NCI-H345 (cell line): ENCODE data around the gene ASB10.
A peak's percentile ranks its signal among the peaks of the same experiment; 100 is the strongest.

Experiments used
- DNase-seq: peaks from one replicate; lab custom pipeline; 2025; lab: John Stamatoyannopoulos, UW

Gene ASB10

DNA sequence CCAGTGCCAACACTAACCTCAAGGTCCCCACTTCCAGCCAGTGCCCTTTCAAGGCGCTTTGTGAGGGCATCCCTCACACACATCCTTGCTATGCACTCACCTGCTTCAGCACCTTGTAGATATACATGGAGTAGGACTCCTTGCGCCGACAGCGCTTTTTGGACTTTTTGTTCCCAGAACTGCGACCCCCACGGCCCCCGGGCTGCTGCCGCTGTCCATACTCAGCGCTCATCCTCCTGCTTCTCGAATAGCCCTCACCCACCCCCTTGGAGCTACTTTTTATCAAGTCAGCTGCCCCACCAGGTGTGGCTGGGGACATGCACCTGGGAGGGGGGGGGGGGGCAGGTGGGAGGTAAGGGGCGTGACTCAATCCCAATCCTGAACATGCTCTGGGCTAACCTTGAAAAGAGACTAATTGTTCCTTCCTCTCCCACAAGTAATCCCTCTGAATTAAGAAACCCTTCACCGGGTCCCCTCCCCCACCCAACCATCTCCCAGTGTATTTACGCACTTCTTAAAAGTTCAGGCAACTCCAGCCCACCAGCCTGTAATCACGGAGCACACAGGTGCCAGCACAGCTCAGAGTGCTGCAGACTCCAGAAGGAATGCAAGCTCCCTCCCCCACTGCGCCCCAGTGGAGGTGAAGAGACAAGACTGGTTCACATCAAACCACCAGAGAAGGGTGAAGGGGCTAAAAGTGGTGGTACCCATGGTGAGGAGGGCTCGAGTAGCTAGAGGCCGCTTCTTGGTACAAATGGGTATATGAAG is 23.2 kb upstream of the ASB10 start, which contains the start of gene H2BK1:
TSS of gene H2BK1 (minus strand) at position 402 of the 768 bp plus-strand sequence. CDS start at position 232, 170 bp downstream.
- no peak for DNase-seq

DNA sequence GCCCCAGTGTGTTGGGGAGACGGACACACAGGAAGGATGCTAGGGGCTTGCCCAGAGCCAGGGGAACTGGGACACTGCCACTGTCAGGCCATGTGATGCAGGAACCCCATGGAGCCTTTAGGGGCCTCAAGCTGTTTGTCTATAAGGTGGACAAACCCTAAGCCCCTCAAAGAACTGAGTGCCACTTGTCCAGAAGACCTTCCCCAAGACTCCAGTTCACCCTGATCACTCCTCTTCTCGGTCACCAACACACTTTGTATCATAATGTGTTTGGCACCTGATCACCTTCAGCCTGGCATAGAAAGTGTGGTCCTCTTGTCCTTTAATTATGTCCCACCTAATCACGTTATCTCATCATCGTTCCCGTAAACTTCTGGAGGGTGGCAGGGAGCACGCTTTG is 22.5 kb upstream of the ASB10 start:
- DNase-seq = no peak

- DNase-seq = no peak
Measured at GRCh38 chr7:151208253-151208862, 21.3 kb upstream of the ASB10 start.

DNA sequence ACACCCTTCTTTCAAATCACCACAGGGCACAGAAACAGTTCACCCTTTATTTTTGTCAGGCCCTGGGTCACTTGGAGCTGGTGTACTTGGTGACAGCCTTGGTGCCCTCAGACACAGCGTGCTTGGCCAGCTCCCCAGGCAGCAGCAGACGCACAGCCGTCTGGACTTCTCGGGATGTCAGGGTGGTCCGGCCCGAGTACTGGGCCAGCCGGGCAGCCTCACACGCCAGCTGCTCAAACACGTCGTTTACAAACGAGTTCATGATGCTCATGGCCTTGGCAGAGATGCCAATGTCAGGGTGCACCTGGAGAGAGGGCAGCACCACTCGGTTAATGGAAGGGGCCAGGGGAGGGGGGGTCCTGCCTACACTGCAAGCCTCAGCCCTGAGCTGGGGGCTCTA is 20.8 kb upstream of the ASB10 start:
- DNase-seq = no peak

DNA sequence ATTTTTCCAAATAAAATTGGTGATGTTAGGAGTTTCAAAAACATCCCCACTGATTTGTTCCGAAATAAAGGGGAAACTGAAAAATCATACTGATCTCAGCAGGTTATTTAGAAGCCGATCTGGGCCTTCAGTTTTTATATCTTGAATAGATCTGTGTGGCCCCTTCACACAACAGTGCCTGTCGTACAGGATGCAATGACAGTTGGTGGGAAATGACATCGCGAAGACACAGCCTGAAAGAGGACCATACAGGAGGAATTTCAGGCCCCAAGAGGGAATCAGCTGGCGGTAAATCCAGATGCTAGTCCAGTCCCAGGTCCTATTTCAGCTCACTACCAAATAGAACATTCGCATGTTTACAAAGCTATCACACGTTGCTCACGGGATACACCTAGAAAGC is 20.3 kb upstream of the ASB10 start:
- DNase-seq = no peak

GRCh38 chr7:151206914-151207313 is 19.9 kb upstream of the ASB10 start:
- no peak for DNase-seq

GRCh38 chr7:151205730-151206129 is 18.7 kb upstream of the ASB10 start:
- DNase-seq = no peak

- no peak for DNase-seq
Measured at GRCh38 chr7:151204383-151205032, 17.5 kb upstream of the ASB10 start.

GRCh38 chr7:151202836-151203235 is 15.8 kb upstream of the ASB10 start:
- DNase-seq = no peak

GRCh38 chr7:151201751-151202150 is 14.7 kb upstream of the ASB10 start:
- DNase-seq = no peak

GRCh38 chr7:151201344-151201743 is 14.3 kb upstream of the ASB10 start:
- no peak for DNase-seq

GRCh38 chr7:151198945-151199848 is 12.1 kb upstream of the ASB10 start:
- peak; percentile 27 for DNase-seq

DNA sequence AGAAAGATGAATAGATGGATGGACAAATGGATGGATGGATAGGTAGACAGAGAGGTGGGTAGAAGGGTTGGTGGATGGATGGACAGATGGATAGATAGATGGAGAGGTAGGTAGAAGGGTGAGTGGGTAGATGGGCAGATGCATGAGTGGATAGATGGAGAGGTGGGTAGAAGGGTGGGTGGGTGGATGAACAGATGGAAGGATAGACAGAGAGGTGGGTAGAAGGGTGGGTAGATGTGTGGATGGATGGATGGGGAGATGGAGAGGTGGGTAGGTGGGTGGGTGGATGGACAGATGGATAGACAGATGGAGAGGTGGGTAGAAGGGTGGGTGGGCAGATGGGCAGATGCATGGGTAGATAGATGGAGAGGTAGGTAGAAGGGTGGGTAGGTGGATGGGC is 10.9 kb upstream of the ASB10 start:
- DNase-seq = no peak

- no peak for DNase-seq
Measured at GRCh38 chr7:151195616-151196450, 8.8 kb upstream of the ASB10 start.

DNA sequence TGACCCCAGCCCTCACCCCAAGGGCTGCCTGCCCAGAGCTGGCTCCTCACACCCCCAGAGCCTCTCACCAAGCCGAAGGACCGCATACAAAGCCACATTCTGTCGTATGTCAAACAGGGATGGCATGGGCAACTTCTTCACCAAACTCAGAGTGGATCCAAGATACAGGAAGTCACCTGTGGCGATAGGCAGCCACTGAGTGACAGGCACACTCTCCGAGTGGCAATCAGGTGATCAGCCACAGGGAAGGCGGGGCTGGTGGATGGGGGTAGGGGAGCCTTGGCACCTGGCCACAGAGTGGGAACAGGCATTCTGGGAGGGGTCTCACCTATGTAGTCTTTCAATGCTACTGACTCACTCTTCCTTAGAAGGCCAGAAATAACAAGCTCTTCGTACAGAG is 7.1 kb upstream of the ASB10 start:
- no peak for DNase-seq

DNA sequence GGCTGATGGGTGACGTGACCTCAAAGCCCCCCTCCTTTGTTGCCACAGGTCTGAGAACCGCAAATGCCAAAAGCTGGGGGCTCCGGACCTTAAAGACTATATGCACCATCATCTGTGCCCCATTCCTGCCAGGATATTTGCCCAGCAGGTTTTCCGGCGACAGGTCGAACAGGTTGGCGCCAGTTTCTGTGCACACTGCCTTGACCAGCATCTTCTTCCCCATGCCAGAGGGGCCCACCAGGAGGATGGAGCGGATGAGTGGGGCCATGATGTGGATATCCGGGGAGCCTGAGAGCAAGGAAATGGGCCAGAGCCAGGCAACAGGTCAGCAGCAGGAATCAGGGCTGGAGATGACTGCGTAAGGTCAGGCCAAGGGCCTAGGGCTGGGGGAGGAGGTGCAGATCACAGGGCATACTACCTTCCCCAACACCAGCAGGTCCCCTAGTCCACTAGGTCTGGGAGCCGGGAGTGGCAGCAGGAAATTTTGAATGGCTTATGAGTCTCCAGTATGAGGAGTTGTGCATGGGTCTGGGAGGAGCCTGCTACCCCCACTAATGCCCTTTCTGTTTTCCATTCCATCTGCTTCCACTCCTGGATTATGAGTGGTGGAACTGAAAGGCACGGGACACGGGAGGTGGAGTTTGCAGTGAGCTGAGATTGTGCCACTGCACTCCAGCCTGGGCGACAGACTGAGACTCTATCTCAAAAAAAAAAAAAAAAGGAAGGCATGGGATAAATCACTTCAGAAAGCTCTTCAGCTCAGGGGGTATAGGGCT is 6.3 kb upstream of the ASB10 start:
- no peak for DNase-seq

GRCh38 chr7:151192002-151192539 is 5.0 kb upstream of the ASB10 start:
- no peak for DNase-seq

DNA sequence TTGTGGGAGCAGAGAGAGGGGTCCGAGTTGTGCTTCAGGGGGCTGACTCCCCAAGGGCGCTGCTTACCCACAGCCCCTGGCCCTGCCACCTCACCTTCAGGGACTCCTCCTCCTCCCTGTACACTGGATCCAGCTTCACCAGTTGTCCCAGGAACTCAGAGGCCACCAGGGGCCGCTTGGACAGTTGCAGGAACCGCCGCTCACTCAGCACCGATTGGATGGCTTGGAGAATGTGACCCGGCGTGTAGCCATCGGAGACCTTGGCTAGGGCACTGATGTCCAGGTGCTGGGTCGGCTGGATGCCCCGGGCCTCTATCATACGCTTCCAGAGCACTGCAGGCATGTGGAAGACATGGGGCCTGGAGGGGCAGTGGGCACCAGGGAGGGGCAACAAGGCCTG is 4.5 kb upstream of the ASB10 start:
- no peak for DNase-seq

- no peak for DNase-seq
Measured at GRCh38 chr7:151189038-151189437, 2.0 kb upstream of the ASB10 start.

- no peak for DNase-seq
Measured at GRCh38 chr7:151188252-151188542, 1.1 kb upstream of the ASB10 start.
